KG1 (cell line): Measurements from ENCODE around the gene CD40LG.

ENCODE experiments used
- DNase-seq: peaks from one replicate; lab custom pipeline; 2025; lab: John Stamatoyannopoulos, UW

Gene CD40LG

GRCh38 chrX:136647677-136648360 is at the start of gene CD40LG:
Gene CD40LG (plus strand): TSS chrX:136648158. CDS start chrX:136648249, 91 bp downstream.
- no peak for DNase-seq

GRCh38 chrX:136598631-136599030 is 49.3 kb upstream of the CD40LG start:
- DNase-seq = no peak

GRCh38 chrX:136600059-136600458 is 47.9 kb upstream of the CD40LG start:
- DNase-seq = no peak

GRCh38 chrX:136607236-136607635 is 40.7 kb upstream of the CD40LG start:
- no peak for DNase-seq

- no peak for DNase-seq
Measured at GRCh38 chrX:136608295-136608933, 39.5 kb upstream of the CD40LG start.

- DNase-seq = no peak
Measured at GRCh38 chrX:136616987-136617685, 30.8 kb upstream of the CD40LG start.

GRCh38 chrX:136619899-136620505 is 28.0 kb upstream of the CD40LG start:
- no peak for DNase-seq

GRCh38 chrX:136620780-136621179 is 27.2 kb upstream of the CD40LG start:
- no peak for DNase-seq

GRCh38 chrX:136622568-136622967 is 25.4 kb upstream of the CD40LG start:
- DNase-seq = no peak

GRCh38 chrX:136623396-136623795 is 24.6 kb upstream of the CD40LG start:
- no peak for DNase-seq

- no peak for DNase-seq
Measured at GRCh38 chrX:136625246-136625645, 22.7 kb upstream of the CD40LG start.

- no peak for DNase-seq
Measured at GRCh38 chrX:136626237-136626636, 21.7 kb upstream of the CD40LG start.

GRCh38 chrX:136626891-136627290 is 21.1 kb upstream of the CD40LG start:
- DNase-seq = no peak

GRCh38 chrX:136627409-136627808 is 20.5 kb upstream of the CD40LG start:
- DNase-seq = no peak

- no peak for DNase-seq
Measured at GRCh38 chrX:136629084-136629750, 18.7 kb upstream of the CD40LG start.

- DNase-seq = no peak
Measured at GRCh38 chrX:136630881-136631280, 17.1 kb upstream of the CD40LG start.

- no peak for DNase-seq
Measured at GRCh38 chrX:136635235-136635634, 12.7 kb upstream of the CD40LG start.

GRCh38 chrX:136636121-136636520 is 11.8 kb upstream of the CD40LG start:
- DNase-seq = no peak

- no peak for DNase-seq
Measured at GRCh38 chrX:136639506-136640176, 8.3 kb upstream of the CD40LG start.

GRCh38 chrX:136643243-136643642 is 4.7 kb upstream of the CD40LG start:
- DNase-seq = peak; percentile 2

GRCh38 chrX:136646602-136647239 is 1.2 kb upstream of the CD40LG start:
- no peak for DNase-seq
